Muscle of leg (tissue), 11 donors: ENCODE measurements around the gene SNAPC1. TPM values are rescaled to one million over a fixed set of nuclear protein-coding genes. Genes with fewer than 3 reads are reported as not detected.
A peak's percentile ranks its signal among the peaks of the same experiment; 100 is the strongest.

Experiments used
- DNase-seq: peaks from one replicate; pipeline ENCODE4 v3.0.0; 2013
- H3K27ac ChIP-seq: one replicate; pipeline ENCODE4 v1.5.1; 2013; ENCODE audit warnings: mild to moderate bottlenecking, low read length, control low read depth
- H3K27me3 ChIP-seq: one replicate; pipeline ENCODE4 v1.6.1; 2013; ENCODE audit warnings: low read length; ENCODE audit not compliant: control insufficient read depth, insufficient read depth
- H3K36me3 ChIP-seq: one replicate; pipeline ENCODE4 v1.6.1; 2013; ENCODE audit warnings: low read length; ENCODE audit not compliant: control insufficient read depth, insufficient read depth
- H3K4me1 ChIP-seq: one replicate; pipeline ENCODE4 v1.6.1; 2013; ENCODE audit warnings: low read length; ENCODE audit not compliant: control insufficient read depth, insufficient read depth
- H3K4me3 ChIP-seq: one replicate; pipeline ENCODE4 v1.5.1; 2013; ENCODE audit warnings: low read length, control low read depth
- H3K9me3 ChIP-seq: replicated peaks from 2 replicates; pipeline ENCODE4 v1.6.1; 2013; ENCODE audit warnings: low read depth, low read length; ENCODE audit not compliant: control insufficient read depth
- WGBS: methylation state at CpG from one replicate; pipeline ENCODE4 v1.1.5; 2013; ENCODE audit warnings: missing lambda C conversion rate; ENCODE audit not compliant: insufficient coverage; 5-methylcytosine and 5-hydroxymethylcytosine counted together
- polyA plus RNA-seq, 8 donors: library from polyadenylated mRNA; unstranded; fragments of 120-200 nt; gene quantifications; one replicate each; pipeline versions ENCODE4 v1.2.1 to v1.2.3, GENCODE V29; 2013; ENCODE audit warnings: inconsistent platforms in 1 of 8, low replicate concordance in 1 of 8; ENCODE audit not compliant: insufficient read length in 8 of 8, insufficient read depth in 1 of 8
- total RNA-seq: library from RNA; stranded (reverse); fragments of 120-200 nt; gene quantifications from one replicate; pipeline ENCODE4 v1.2.4, GENCODE V29; 2013

The SNAPC1 gene
- total and polyA plus RNA-seq, 9 donors: 4.6 to 6.5 (median 5.7) TPM

GRCh38 chr14:61802010-61802568, 39.9 kb downstream of the SNAPC1 start:
- H3K27ac ChIP-seq: no peak overlapping the region
- no peak for DNase-seq
- H3K9me3 ChIP-seq: no peaks in the 10 kb centered on the region
- H3K36me3 ChIP-seq: no peaks in the 10 kb centered on the region
- no CpG with 5 or more reads among the region's 2 CpGs for WGBS
- no peaks in the 10 kb centered on the region for H3K4me1 ChIP-seq
- no peak overlapping the region for H3K4me3 ChIP-seq
- H3K27me3 ChIP-seq: no peaks in the 10 kb centered on the region

- no CpG with 5 or more reads among the region's 2 CpGs for WGBS
- H3K27ac ChIP-seq: no peak overlapping the region
- H3K36me3 ChIP-seq: no peaks in the 10 kb centered on the region
- H3K4me3 ChIP-seq: no peak overlapping the region
- no peaks in the 10 kb centered on the region for H3K27me3 ChIP-seq
- no peak for DNase-seq
- no peaks in the 10 kb centered on the region for H3K4me1 ChIP-seq
- H3K9me3 ChIP-seq: no peaks in the 10 kb centered on the region
Observed at GRCh38 chr14:61803755-61804154, 41.5 kb downstream of the SNAPC1 start.

DNA sequence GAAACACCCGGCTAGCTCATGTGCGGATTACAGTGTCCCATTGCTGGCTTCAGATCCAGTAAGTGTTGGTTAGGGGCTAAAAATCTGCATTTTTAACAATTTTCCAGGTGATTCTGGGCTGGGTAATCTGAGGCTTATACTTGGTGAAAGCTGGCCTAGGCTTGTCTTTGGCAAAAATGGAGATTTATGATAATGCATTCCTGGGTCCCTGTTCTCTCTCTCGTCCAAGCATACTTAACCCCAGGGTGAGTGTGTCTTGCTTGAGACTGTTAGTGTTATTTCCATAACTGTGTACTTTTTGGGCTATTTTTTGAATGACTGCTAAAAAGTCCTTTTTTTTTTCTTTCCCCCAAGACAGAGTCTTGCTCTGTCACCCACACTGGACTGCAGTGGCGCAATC, 43.2 kb downstream of the SNAPC1 start:
- no peaks in the 10 kb centered on the region for H3K27me3 ChIP-seq
- H3K36me3 ChIP-seq: no peaks in the 10 kb centered on the region
- no peaks in the 10 kb centered on the region for H3K9me3 ChIP-seq
- DNase-seq: no peak
- no peak overlapping the region for H3K27ac ChIP-seq
- 80% methylated on average over 2 of the region's 4 CpGs for WGBS
- H3K4me1 ChIP-seq: no peaks in the 10 kb centered on the region
- H3K4me3 ChIP-seq: no peak overlapping the region

- Histone ChIP-seq H3K27me3 (peaks cover 26% of the 10 kb centered on the region), H3K27ac (no peak overlapping the region), H3K4me1 (peaks cover 4% of the 10 kb centered on the region), H3K4me3 (peak overlapping the region; percentile 24), H3K9me3 (no peaks in the 10 kb centered on the region), H3K36me3 (no peaks in the 10 kb centered on the region)
- WGBS: 49% methylated on average over 6 of the region's 15 CpGs
- no peak for DNase-seq
Observed at GRCh38 chr14:61811882-61812346, 49.7 kb downstream of the SNAPC1 start.

- 1% methylated on average over 82 of the region's 95 CpGs for WGBS
- H3K27ac ChIP-seq: no peak within 1 kb of the TSS
- peak; percentile 16 for DNase-seq
- peak within 1 kb of the TSS; percentile 51 for H3K4me3 ChIP-seq
- H3K4me1 ChIP-seq: peaks cover 4% of the 10 kb centered on the region
- H3K9me3 ChIP-seq: no peaks in the 10 kb centered on the region
- H3K36me3 ChIP-seq: no peaks in the 10 kb centered on the region
- peaks cover 26% of the 10 kb centered on the region for H3K27me3 ChIP-seq
Observed at GRCh38 chr14:61812347-61813095, 50.3 kb downstream of the SNAPC1 start, which contains the start of gene SYT16. Gene SYT16, plus strand, starts transcription at chr14:61812703.

- WGBS: 9% methylated on average over 25 of the region's 25 CpGs
- H3K27ac ChIP-seq: no peak overlapping the region
Observed at GRCh38 chr14:61813096-61813606, 50.9 kb downstream of the SNAPC1 start.

GRCh38 chr14:61822458-61822857, 60.2 kb downstream of the SNAPC1 start:
- Histone ChIP-seq H3K4me3 (no peak overlapping the region), H3K36me3 (no peaks in the 10 kb centered on the region), H3K27me3 (peaks cover 2% of the 10 kb centered on the region), H3K4me1 (no peaks in the 10 kb centered on the region), H3K27ac (no peak overlapping the region), H3K9me3 (peaks cover 3% of the 10 kb centered on the region)
- no peak for DNase-seq
- 100% methylated on average over 1 of the region's 2 CpGs for WGBS

More at GRCh38 chr14:61813096-61813606, 50.9 kb downstream of the SNAPC1 start:
- DNase-seq: peak; percentile 16
- Histone ChIP-seq H3K27me3 (peaks cover 26% of the 10 kb centered on the region), H3K4me3 (peak overlapping the region; percentile 51), H3K4me1 (peaks cover 4% of the 10 kb centered on the region), H3K9me3 (no peaks in the 10 kb centered on the region), H3K36me3 (no peaks in the 10 kb centered on the region)

DNA sequence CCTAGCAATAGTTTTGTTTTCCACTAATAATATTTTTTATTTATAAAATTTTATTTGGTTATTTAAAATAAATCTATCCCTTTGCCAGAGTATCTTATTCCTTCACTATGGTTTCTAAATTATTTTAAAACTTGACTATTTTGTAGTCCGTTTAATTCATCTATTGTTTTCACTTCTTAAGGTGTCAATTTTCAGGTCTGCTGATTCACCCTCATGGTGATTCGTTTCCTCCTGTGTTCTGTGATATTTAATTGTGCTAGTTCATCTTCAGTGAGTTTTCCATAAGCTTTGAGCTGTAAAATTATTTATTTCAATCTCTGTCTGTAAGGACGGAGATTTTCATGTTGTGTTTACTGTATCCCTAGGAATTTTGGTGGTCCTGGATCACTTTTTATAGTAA, 70.6 kb downstream of the SNAPC1 start:
- Histone ChIP-seq H3K27ac (no peak overlapping the region), H3K4me1 (no peaks in the 10 kb centered on the region), H3K4me3 (no peak overlapping the region), H3K27me3 (no peaks in the 10 kb centered on the region), H3K9me3 (no peaks in the 10 kb centered on the region), H3K36me3 (no peaks in the 10 kb centered on the region)
- WGBS: no CpG with 5 or more reads among the region's 3 CpGs
- no peak for DNase-seq

DNA sequence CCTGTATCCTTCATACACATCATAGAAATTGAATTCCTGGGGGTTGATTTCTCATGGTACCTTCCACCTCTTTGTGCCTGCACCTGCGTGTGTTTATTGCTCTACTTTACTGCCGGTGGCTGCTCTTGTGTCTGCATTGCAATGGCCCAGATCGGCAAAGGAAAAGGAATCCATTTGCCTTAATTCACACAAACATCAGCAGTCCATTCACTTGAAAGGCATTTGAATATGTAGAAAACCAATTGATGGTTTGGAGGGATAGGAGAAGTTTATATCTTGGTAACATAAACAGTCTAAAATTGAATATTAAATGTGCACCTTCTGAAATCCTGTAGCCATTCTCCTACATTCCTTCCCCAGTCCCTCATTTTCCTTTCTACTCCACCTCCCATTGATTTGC, 74.0 kb downstream of the SNAPC1 start:
- no peaks in the 10 kb centered on the region for H3K36me3 ChIP-seq
- H3K4me3 ChIP-seq: no peak overlapping the region
- no CpG with 5 or more reads among the region's 3 CpGs for WGBS

DNA sequence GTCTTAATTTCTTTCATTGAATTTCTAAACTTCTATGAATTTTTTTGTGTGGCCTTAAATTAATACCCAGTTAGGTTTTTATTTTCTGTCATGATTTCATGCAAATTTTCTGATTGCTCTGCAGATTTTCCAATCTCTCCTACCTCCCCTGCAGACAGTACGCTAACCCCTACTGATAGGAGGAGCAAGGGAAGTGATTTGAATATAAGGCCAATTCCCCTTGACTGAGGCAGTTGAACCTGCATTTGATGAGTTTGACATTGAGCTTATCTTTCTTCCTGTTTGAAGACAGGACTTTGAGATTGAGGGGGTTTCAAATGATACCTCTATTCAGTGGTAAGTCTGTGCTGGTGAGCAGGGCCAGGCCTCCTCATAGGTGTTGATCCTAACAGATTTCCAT, 74.6 kb downstream of the SNAPC1 start:
- Histone ChIP-seq H3K36me3 (no peaks in the 10 kb centered on the region), H3K9me3 (no peaks in the 10 kb centered on the region), H3K27ac (no peak overlapping the region), H3K4me3 (no peak overlapping the region), H3K27me3 (no peaks in the 10 kb centered on the region), H3K4me1 (peaks cover 3% of the 10 kb centered on the region)
- no CpG with 5 or more reads among the region's 1 CpG for WGBS
- DNase-seq: no peak

More for the DNA sequence above, 74.0 kb downstream of the SNAPC1 start:
- Histone ChIP-seq H3K4me1 (peaks cover 3% of the 10 kb centered on the region), H3K27me3 (no peaks in the 10 kb centered on the region), H3K9me3 (no peaks in the 10 kb centered on the region), H3K27ac (no peak overlapping the region)
- DNase-seq: no peak
